Kidney epithelial cell (primary cell): ENCODE measurements around the gene TTC39B. TPM values are rescaled to one million over a fixed set of nuclear protein-coding genes. Genes with fewer than 3 reads are reported as not detected.

Experiments used
- DNase-seq: peaks from one replicate; pipeline ENCODE4 v3.0.0-alpha.2; 2010; ENCODE audit warnings: low read depth
- H3K27me3 ChIP-seq: 2 replicates; pipeline ENCODE4 v1.6.0; 2011; ENCODE audit warnings: low read length; ENCODE audit not compliant: control insufficient read depth, insufficient read depth
- H3K36me3 ChIP-seq: 2 replicates; pipeline ENCODE4 v1.5.1; 2011; ENCODE audit warnings: low read length; ENCODE audit not compliant: control insufficient read depth, insufficient read depth
- H3K4me3 ChIP-seq: 2 replicates; pipeline ENCODE4 v1.5.1; 2011; ENCODE audit warnings: low read depth, mild to moderate bottlenecking, control low read depth, low read length
- CTCF ChIP-seq: IDR thresholded peaks from 2 replicates; pipeline ENCODE4 v1.5.1; 2011; ENCODE audit warnings: mild to moderate bottlenecking, moderate library complexity, low read length, control low read depth, inconsistent platforms; ENCODE audit not compliant: insufficient read depth, poor library complexity, severe bottlenecking
- total RNA-seq: library from RNA; depleted of rRNA; stranded (reverse); fragments of >200 nt; gene quantifications from 2 replicates; pipeline ENCODE4 v1.2.3, GENCODE V29; 2015

The TTC39B gene
- total RNA-seq, 1 donor from 2014 or later, result 10.6 TPM

- no peaks in the 10 kb centered on the region for H3K27me3 ChIP-seq
- TF ChIP-seq CTCF, result no peak
- H3K4me3 ChIP-seq, result no peak overlapping the region
- no peak for DNase-seq
- H3K36me3 ChIP-seq, result no peaks in the 10 kb centered on the region
These were observed 173.5 kb downstream of the TTC39B start for GRCh38 chr9:15133488-15133887.

GRCh38 chr9:15132091-15132490 lies 174.9 kb downstream of the TTC39B start:
- no peak for TF ChIP-seq CTCF
- DNase-seq, result no peak
- Histone ChIP-seq H3K27me3 (no peaks in the 10 kb centered on the region), H3K36me3 (no peaks in the 10 kb centered on the region), H3K4me3 (no peak overlapping the region)

- H3K27me3 ChIP-seq, result peaks cover 3% of the 10 kb centered on the region
- TF ChIP-seq CTCF, result no peak
These were observed 175.9 kb downstream of the TTC39B start for GRCh38 chr9:15131094-15131493.

GRCh38 chr9:15127831-15128230 lies 179.2 kb downstream of the TTC39B start:
- no peak for TF ChIP-seq CTCF
- Histone ChIP-seq H3K4me3 (no peak overlapping the region), H3K36me3 (no peaks in the 10 kb centered on the region), H3K27me3 (peaks cover 3% of the 10 kb centered on the region)
- DNase-seq, result no peak

More at GRCh38 chr9:15131094-15131493, 175.9 kb downstream of the TTC39B start:
- no peak overlapping the region for H3K4me3 ChIP-seq
- no peaks in the 10 kb centered on the region for H3K36me3 ChIP-seq
- DNase-seq, result no peak

GRCh38 chr9:15121630-15122029 lies 185.4 kb downstream of the TTC39B start:
- Histone ChIP-seq H3K4me3 (no peak overlapping the region), H3K27me3 (peaks cover 3% of the 10 kb centered on the region), H3K36me3 (no peaks in the 10 kb centered on the region)
- no peak for DNase-seq
- no peak for TF ChIP-seq CTCF

- H3K27me3 ChIP-seq, result peaks cover 6% of the 10 kb centered on the region
- DNase-seq, result no peak
- H3K36me3 ChIP-seq, result no peaks in the 10 kb centered on the region
- TF ChIP-seq CTCF, result no peak
- H3K4me3 ChIP-seq, result no peak overlapping the region
These were observed 190.9 kb downstream of the TTC39B start for GRCh38 chr9:15116130-15116580.
